Stimulated activated naive CD8-positive, alpha-beta T cell treated with anti-CD3 and anti-CD28 coated beads, Interleukin-15, Interleukin-2, amounts not matched to agents 100 U/mL and 50 U/mL, for 24 hours (primary cell): ENCODE data around the gene CYP19A1.
"Not testable (repeated sequence)": the region's sequence is repeated elsewhere in the genome, so short reads cannot be mapped to it uniquely, and the experiment has no call there.

Experiments
- ATAC-seq: fragments of 150-1000 bp; cut with Tn5 transposase; one replicate; pipeline ENCODE4 v1.10.0; 2021
- DNase-seq: peaks from one replicate; pipeline ENCODE4 v3.0.0; 2021

The CYP19A1 gene

GRCh38 chr15:51205050-51205975 lies 133.1 kb downstream of the CYP19A1 start:
- no peak for ATAC-seq
- DNase-seq = no peak

- DNase-seq (no peak), ATAC-seq (no peak)
Observed at GRCh38 chr15:51203797-51204196, 134.6 kb downstream of the CYP19A1 start.

- no peak for ATAC-seq
- DNase-seq = no peak
Observed at GRCh38 chr15:51202783-51203182, 135.6 kb downstream of the CYP19A1 start.

GRCh38 chr15:51201581-51201980 lies 136.8 kb downstream of the CYP19A1 start:
- no peak for DNase-seq
- ATAC-seq = no peak

GRCh38 chr15:51200792-51201191 lies 137.6 kb downstream of the CYP19A1 start:
- ATAC-seq (no peak), DNase-seq (no peak)

- ATAC-seq (peak; percentile 32), DNase-seq (no peak)
Observed at GRCh38 chr15:51199541-51199940, 138.9 kb downstream of the CYP19A1 start.

GRCh38 chr15:51198701-51199232 lies 139.6 kb downstream of the CYP19A1 start:
- ATAC-seq (no peak), DNase-seq (no peak)

- ATAC-seq (no peak), DNase-seq (no peak)
Observed at GRCh38 chr15:51195459-51195858, 142.9 kb downstream of the CYP19A1 start.

- ATAC-seq = no peak
- DNase-seq = no peak
Observed at GRCh38 chr15:51193979-51194378, 144.4 kb downstream of the CYP19A1 start.

- no peak for ATAC-seq
- no peak for DNase-seq
Observed at GRCh38 chr15:51193526-51193925, 144.9 kb downstream of the CYP19A1 start.

- ATAC-seq (peak; percentile 76), DNase-seq (peak; percentile 89)
Observed at GRCh38 chr15:51192521-51193280, 145.7 kb downstream of the CYP19A1 start.

- DNase-seq (no peak), ATAC-seq (no peak)
Observed at GRCh38 chr15:51191766-51192165, 146.6 kb downstream of the CYP19A1 start.

GRCh38 chr15:51191072-51191670 lies 147.2 kb downstream of the CYP19A1 start:
- DNase-seq (no peak), ATAC-seq (no peak)

- DNase-seq (no peak), ATAC-seq (no peak)
Observed at GRCh38 chr15:51190424-51191068, 147.8 kb downstream of the CYP19A1 start.

GRCh38 chr15:51189669-51190385 lies 148.6 kb downstream of the CYP19A1 start:
- no peak for ATAC-seq

GRCh38 chr15:51188791-51189190 lies 149.6 kb downstream of the CYP19A1 start:
- not testable (repeated sequence) for ATAC-seq

More at GRCh38 chr15:51189669-51190385, 148.6 kb downstream of the CYP19A1 start:
- DNase-seq = no peak

GRCh38 chr15:51186891-51187290 lies 151.5 kb downstream of the CYP19A1 start:
- DNase-seq (no peak), ATAC-seq (no peak)

More at GRCh38 chr15:51188791-51189190, 149.6 kb downstream of the CYP19A1 start:
- DNase-seq = not testable (repeated sequence)

- no peak for DNase-seq
- ATAC-seq = no peak
Observed at GRCh38 chr15:51186181-51186705, 152.2 kb downstream of the CYP19A1 start.

GRCh38 chr15:51185213-51186159 lies 152.9 kb downstream of the CYP19A1 start:
- no peak for ATAC-seq
- no peak for DNase-seq

- ATAC-seq (no peak), DNase-seq (no peak)
Observed at GRCh38 chr15:51184627-51185026, 153.8 kb downstream of the CYP19A1 start.
